KG1 (cell line): ENCODE results near the gene KAT6B.

Experiments
- DNase-seq: peaks from one replicate; lab custom pipeline; 2025; lab: John Stamatoyannopoulos, UW

Gene KAT6B

DNA sequence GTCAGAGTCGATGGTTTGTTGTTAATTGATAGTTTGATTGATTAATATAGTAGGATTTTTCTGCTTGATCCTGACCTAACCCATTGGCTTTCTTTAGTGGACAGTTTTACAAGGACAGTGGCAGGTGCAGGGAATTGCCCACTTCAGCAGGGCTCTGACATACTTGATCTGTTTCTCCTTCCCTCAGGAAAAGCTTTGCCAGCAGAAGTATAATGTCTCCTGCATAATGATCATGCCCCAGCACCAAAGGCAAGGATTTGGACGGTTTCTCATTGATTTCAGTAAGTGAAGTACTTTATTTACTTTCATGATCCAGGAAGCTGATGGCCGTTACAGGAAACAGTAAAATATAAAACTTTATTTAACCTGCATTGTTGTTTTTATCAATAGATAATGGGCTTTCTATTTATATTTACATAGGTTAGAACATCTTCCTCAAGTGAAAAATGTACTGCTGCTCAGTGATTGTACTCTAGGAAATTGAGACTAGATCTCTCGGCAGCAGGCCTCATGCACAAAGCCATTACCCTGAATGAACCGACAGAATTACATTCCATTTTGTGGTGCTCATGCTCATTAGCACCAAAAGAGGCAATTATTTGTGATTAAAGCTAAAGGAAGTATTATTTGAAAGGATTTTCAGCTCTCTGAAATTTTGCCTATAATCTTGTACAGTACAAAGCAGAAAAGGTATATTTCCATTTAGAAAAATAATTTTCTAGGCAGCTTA, 162.6 kb downstream of the KAT6B start:
- no peak for DNase-seq

DNA sequence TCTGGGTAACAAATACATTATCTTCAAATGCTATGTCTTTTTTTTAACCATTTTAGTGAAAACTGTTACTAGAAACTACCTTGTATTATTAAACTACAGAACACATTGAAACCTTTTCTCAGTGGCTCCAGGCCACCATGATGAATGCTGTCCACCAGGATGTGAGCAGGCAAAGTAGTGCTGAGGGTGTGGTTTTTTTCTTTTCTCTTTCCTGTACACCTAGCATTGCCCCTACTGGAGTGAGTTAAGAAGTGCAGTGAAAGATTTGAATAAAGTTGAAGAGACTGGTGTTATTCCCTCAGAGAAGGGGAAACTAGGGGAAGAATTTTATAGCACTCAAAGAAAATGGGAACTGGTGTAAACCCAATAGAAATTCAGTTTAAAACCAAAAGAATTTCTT, 165.0 kb downstream of the KAT6B start:
- no peak for DNase-seq

DNA sequence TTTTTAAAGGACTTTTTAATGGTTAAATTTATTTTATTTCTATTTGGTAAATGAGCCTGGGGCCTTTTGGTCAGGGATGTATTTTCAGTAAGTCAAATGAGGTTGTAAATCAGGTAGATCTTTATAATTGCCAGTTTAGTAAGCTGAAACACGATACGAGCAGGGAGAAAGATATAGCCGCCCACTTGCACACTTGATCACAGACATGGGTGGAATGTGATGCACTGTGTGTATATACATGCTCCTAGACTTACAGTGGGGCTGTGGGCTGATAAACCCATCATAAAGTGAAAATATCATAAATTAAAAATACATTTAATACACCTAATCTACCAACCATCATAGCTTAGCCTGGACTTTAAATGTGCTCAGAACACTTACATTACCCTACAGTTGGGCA, 165.7 kb downstream of the KAT6B start:
- DNase-seq: no peak

DNA sequence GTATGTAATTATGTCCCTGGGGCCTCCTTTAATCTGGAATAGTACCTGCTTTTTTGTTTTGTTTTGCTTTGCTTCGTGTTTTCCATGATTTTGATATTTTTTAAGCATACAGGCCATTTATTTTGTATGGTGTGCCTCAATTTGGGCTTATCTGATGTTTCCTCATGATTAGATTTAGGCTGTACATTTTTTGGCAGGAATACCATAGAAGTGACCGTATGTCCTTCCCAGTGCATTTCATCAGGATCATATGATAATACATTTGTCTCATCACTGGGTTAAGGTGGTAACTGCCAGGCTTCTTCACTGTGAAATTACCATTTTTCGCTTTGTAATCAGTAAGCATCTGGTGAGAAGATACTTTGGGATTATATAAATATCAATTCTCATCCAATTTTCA, 167.2 kb downstream of the KAT6B start:
- DNase-seq: no peak

DNA sequence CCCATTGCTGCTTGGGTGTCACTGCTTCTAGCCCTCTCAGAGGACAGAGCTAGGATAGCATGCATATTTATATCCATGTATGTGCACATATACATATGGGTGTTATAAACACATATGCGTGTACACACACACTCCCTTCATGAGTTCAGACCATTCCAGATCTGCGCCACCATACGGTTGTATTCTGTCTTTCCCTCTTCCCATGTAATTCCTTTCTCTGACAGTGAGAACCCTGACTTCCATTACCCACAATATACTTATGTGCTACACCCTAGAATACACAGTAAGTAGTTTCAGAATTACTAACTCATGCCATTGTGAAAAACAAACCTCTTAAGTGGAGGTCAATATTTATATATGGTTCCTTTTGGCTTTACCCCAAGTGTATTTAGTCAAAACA, 168.5 kb downstream of the KAT6B start:
- no peak for DNase-seq

DNA sequence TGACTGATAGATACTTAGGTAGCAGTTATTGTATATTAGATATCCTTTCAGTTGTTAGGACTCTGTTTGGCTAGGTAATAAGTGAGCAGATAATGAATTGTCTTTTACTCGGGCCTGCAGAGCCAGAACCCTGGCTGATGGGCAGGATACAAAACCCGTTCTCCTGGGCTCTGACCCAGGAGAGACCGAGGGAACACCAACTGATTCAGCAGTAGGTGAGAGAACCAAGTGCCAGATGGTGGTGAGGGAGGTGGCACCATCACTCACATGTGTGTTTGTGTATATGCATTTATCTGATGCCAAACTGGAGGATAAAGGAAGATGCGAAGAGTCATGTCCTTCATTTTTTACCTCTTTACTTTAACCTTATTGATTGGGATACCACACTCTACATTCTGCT, 169.4 kb downstream of the KAT6B start:
- DNase-seq: no peak

DNA sequence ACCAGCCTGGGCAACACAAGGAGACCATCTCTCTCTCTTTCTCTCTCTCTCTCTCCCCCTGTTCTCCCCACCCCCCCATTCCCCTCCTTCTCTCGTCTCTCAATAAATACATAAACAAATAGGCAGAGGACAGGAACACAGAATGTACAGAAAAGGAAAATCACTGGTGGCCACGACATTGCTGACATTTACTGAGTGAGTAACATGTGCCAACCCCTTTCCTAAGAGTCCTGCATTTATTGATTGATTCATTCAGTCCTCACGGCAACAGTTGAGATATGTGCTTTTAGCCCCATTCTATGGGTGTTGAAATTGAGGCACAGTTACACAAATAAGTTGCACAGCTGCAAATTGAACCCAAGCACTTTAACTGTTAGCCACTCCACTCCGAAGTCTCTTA, 170.8 kb downstream of the KAT6B start:
- DNase-seq: no peak

DNA sequence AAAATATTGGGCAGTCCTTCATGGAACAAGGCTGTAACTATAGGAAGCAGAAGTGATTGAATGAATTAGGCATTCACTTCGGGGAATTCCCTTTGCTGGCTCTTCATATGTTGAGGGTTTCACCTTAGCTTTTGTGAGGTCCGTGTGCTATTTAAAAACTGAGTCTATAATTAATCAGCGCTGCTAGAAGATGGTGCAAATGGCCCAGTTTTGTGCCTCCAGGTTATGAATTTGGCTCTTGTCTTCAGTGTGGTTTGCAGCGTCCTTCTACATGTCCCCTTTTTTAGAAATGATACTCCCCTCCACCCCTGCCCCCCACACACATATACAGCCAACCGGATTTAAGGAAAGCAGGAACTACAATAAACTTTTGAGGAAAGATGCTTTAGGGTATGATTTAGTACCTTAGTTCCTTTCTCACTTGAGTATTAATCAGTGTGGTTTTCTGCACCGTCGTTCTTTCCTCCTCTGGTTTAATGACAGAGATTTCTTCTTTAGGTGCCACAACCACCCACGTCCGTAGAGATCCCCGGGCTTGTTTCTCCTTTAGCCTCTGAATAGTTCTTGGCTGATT, 174.4 kb downstream of the KAT6B start:
- DNase-seq: no peak

DNA sequence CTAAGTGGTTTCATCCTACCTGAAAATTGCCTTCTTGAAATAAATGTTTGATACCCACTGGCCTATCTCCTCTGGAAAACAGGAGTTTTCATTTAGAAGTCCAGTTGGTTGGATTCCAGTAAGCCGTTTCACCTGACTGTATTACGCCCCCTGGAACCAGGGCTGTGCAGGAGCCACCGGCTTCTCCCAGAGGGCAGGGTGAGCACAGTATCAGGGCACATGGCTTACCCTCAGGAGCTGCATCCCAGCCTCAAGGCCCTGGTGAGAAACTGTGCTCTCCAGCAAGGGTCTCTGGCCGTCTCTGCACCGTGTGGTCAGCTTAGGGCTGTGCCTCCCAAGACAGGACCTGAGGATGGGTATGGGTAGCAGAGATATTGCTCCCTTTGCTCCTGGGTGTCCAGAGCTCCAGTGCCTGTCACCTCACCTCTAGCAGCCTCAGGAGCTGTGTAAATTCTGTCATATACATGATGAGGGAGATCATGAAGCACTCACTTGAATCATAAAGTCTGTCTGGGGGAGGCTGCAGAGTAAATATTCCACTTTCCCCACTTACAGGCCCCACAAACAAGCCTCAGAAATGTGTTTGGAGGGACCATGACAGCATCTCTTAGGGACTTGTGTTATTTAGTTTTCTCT, 175.4 kb downstream of the KAT6B start:
- no peak for DNase-seq

DNA sequence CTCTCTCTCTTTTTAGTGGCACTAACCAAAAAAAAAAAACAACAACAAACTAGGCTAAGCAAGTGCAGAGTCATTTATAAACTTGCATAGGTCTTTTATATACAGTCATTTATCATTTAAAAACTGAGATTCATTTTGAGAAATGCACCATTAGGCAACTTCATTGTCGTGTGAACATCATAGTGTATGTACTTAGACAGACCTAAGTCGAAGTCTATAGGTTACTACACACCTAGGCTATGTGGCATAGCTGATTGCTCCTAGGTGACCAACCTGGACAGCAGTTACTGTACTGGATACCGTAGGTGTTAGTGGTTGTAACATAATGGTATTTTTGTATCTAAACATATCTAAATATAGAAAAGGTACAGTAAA, 175.9 kb downstream of the KAT6B start:
- no peak for DNase-seq

DNA sequence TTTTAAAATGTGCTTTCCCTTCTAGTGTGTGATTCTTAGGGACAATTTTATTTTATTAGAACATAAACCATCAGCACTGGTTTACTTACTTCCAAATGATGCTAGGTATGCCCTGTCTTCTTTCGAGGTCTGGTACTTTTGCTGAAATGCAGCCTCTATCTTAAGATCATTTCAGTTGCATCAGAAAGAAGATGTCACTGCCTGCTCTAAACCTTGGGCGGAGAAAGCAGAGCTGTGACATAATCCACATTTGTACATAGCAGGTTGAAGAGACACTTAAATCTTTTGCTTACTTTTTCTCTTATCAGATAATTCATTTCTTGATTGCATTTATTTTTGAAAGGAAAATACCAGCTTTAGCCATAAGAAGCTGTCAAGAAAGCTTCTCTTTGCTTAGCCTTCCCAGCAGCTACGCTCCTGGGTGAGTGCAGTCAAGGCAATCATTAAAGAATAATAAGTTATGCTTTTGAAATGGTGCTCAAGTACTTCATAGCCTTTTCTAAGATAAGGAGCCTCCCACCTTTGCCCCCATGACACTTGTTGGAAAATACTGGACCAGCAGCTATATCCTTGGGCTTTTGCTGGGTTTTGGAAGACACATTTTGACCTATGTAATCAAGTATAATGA, 176.7 kb downstream of the KAT6B start:
- DNase-seq: no peak

DNA sequence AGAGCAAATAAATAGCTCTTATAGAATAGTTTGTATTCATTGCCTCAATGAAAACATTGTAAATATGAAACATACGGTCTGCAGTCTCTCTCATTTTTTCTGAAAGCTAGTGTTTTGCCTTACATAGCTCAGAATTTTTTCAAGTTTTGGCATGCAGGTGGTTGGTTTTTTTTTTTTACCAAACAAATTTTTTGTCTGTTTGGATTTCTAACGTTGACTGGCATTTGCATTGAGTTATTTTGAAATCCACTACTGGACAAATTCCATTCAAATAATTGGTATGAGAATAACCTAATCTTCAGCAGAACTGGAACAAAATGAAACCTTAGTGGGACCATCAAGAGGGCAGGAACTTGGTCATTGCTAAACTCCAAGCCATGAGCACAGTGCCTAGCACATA, 177.5 kb downstream of the KAT6B start:
- no peak for DNase-seq

DNA sequence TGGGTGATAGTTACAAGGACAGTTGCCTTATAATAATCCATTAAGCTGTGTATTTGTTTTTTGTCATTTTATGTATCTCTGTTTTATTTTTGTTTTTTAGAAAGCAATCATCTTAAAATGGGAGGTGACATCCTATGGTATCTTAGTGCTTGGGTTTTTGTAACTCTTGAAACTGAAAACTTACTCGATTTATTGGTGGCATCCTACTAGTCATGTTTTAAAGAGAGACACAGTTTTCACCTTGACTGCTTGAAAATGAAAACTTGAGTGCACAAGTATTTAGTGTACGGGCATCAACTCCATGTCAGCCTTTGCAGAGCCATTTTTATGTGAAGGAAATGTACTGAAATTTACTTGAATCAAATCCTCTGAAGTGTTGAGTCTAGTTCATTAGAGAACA, 181.2 kb downstream of the KAT6B start:
- DNase-seq: no peak

DNA sequence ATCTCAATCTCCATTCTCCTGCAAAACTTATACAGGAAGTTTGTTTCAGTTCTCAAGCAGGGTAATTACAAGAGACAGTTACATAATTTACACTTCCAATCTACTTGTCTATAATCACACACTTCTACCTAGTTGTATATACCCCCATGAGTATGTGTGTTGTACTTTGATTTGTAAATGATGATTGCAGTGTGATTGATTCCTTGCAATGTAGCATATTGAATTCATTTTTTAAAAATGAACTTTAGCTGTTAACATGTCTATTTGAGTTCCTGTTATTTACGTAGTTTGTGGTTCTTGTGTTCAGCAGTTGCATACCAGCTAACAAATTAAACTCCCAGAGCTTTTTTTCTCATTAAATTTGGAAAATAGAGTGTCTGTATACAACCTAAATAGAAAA, 182.6 kb downstream of the KAT6B start:
- no peak for DNase-seq

DNA sequence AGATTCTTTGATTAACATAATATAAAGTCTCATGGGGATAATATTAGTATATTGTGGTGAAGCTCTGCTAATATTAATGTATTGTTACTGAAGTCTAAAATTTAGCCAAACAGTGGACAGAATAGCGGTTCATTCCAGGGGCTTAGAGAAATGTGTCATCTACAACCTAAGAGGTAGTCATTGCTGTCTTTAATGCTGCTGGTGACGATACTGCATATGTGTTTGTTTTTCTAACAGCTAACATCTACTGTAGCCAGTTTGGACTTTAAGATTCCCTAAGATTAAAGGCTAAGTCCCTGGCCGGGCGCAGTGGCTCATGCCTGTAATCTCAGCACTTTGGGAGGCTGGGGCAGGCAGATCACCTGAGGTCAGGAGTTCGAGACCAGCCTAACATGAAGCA, 183.0 kb downstream of the KAT6B start:
- DNase-seq: no peak

DNA sequence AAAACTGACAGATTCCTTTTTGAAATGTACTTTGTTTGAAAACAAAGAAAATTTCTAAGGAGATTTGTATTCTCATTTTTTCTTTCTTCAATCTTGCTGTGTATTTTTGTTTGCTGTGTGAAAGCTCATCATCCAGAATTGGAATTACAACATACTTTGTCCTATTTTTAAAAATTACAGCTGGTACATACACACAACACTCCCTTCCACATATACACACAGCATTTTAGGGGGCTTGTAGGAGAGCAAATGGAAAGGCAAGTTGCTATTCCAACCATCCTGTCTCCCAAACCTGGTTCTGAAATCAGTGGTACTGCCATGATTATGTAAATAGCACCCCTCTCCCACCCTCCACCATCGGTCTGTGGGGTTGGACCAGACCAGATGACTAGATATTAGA, 184.0 kb downstream of the KAT6B start:
- no peak for DNase-seq

DNA sequence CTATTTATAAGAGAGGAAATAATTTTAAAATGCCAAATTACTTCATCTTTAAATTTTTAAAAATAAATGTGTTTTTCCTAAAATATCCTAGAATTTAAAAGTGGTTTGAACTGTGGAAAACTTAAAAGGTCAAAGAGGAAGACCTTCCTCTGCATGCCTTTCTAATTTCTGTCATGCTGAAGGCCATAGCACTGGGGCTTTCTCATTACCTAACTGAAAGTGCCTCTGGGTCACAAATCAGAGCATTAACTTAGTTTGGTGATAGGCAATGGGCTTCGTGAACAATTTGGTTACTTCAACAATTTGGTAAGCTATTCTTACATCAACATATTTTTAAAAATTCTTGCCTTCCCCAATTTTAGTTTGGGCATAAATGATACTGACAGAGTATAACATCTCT, 184.8 kb downstream of the KAT6B start:
- no peak for DNase-seq

DNA sequence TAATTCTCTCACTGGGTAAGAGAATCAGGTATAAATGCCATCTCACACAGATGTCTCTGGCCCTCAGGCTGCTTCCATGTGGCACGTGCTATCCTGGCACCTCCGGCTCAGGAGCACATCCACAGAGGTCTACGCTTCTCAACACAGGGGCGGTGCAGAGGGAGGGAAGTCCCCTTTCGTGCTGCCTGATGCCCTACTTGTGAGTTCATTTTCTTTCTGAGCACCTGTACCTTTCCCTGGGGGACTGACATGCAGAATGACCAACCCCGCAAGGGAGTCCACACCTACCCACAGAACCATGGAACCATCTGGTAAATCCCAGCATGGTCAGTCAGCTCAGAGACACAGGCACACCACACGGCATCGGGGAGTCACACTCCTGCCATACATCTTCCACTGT, 186.1 kb downstream of the KAT6B start:
- no peak for DNase-seq

DNA sequence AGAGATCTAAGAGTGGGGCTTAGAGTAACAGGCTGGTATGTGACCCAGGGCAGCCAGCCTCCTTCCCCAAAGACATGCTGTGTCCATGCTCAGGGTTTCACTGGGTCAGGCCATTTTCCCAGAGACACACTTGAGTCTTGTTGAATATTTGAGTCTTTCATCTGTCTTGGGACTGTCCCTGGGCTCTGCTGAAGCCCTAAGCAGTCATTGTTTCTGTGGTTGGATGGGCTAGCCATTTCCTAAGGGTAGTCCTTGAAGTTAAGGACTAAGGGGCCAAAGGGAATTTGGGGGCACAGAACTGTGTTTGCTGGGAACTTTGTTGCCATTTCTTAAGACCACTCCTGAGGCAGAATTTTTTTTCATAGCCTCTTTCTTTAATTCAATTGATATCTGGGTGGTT, 186.6 kb downstream of the KAT6B start:
- DNase-seq: no peak

DNA sequence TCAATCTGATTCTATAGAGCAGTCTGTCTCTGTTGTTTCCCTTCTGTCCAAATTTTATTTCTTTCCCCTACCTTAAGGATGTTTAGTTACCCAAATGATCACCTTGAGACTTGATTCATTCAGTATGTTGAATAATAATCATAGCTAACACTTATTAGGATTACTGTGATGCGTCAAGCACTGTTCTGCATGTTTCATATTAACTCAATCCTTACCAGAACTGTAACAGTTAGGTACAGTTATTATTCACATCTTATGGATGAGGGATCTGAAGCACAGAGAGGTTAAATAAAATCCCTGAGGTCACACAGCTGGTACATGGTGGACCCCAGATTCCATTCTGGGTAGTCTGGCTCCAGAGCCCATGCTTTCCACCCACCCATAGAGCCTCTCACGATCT, 187.1 kb downstream of the KAT6B start:
- DNase-seq: no peak

DNA sequence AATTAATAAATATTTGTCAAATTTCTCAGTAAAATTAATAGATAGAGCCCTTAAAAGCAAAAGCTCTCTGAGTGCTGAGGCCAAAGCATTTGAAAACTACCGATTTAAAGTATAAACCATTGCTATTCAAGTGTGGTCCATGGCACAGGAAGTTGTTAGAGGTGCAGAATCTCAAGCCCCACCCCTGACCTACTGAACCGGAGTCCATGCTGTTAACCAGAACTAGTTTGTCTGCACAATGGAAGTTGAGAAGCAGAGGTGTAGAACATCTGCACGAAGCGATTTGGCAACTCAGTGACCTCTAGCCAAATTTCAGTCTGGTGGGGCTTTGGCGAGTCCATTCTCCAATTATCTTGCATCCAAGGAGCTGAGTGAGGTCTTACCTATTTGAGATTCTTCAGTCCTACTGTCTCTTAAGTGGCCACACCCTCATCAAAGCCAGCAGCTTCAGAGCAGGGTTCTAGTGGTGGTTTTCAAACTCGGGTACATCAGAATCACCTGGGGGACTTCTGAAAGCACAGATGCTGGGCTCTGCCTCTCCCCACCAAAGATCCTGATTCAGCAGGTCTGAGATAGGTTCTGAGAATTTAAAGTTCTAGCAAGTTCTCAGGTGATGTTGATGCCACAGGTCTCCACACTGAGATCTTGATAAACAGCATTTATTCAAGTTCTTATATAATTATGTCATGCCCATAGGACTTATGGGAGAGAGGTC, 188.3 kb downstream of the KAT6B start:
- no peak for DNase-seq

DNA sequence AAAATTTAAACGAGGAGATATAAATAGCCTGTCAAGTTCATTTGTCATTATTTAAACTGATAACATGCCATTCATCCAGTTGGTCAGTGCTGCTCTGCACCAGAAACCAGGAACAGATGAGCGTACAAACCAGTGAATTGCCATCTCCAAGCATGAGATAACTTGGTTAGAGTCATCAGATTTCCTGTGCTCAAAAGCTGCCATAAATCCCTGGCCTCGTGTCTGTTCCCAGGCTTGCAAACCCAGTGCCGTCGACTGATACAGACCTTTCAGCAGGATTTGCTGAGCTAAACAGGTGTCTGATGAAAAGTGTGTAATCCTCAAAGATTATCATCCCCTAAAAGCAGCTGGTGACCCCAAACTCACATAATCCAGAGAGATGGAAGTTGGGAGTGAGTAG, 189.0 kb downstream of the KAT6B start:
- no peak for DNase-seq

DNA sequence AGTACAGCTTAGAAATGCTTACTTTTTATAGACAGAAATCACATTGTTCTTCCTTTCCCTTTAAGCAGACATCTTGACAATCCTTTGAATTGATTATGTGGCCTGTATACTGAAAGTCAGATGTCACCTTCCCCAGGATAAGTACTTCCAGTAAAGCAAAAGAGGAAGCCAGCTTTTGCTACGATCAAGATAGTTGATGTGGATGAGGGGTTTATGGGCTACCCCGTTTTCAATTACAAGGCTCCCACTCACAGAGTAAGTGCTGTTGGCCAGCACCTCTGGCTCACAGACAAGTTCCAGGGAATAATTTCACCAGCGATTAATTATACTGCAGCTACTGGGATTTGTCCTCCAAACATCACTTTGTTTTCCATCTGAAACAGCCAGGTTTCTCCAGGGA, 189.9 kb downstream of the KAT6B start:
- no peak for DNase-seq
